A549 treated with Hydrocortisone at 1 μM for 4 hours (cell line): Measurements from ENCODE around the gene SCAP. TPM values are rescaled to one million over a fixed set of nuclear protein-coding genes. Genes with fewer than 3 reads are reported as not detected.

Experiments
- total RNA-seq: library from RNA; stranded (reverse); fragments of 200-300 nt; extraction: Qiagen RNA extraction; gene quantifications from 5 replicates; pipeline ENCODE4 v1.2.3, GENCODE V29; 2022

The SCAP gene
- 26.0 to 28.8 TPM (median 27.3 TPM) in 5 replicates for total RNA-seq

GRCh38 chr3:47475570-47476329 is at the start of gene SCAP:
SCAP (minus strand) TSS chr3:47475941; CDS start chr3:47442993, 32,948 bp downstream.

DNA sequence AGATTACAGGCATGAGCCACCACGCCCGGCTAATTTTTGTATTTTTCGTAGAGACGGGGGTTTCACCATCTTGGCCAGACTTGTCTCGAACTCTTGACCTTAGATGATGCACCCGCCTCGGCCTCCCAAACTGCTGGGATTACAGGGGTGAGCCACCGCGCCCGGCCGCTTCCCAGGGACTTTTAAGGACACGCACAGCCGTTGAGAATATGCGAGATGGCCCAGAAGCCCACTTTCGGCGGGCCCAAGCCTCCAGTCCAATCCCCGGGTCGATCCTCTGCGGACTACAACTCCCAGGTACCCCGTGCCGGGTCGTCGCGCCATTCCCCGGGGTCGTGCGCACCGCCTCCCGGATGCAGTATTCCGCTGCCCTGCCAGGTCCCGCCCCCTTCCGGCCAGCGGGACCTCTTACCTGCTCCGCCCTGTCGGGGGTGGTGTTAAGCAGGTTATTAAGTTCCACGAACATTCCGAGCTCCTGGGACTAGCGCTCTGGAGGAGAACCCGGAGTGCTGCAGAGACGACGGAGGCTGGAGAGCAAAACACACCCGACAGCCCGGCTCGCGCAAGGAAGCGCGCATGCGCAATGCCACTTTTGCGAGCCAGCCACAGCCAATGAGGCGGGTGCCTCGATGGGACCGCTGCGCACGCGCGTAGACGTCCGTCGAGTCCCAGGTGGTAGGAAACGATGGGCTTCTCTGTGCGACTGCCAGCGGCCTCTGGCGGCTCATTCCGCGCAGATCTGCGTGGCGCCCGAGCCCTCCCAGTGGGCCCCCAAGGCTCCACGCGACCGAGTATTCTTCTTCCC is 37.6 kb upstream of the SCAP start, which contains the start of gene ELP6:
ELP6 (minus strand) TSS at position 588 of the 805 bp plus-strand sequence; CDS start at position 466, 122 bp downstream.

GRCh38 chr3:47380601-47381316 is 95.0 kb downstream of the SCAP start, which contains the start of gene PTPN23:
PTPN23 (plus strand) TSS chr3:47381021; CDS start chr3:47381097, 76 bp downstream.

Other genes with a start within 250 kb of the SCAP start
- 13.3 to 23.6 TPM (median 19.9 TPM) in 5 replicates for gene KIF9, start 193.1 kb downstream of the SCAP start, total RNA-seq
- gene KLHL18, start 193.0 kb downstream of the SCAP start, total RNA-seq: 17.5 to 19.3 TPM (median 18.2 TPM) in 5 replicates
- gene PTPN23, start 94.9 kb downstream of the SCAP start, total RNA-seq: 19.7 to 23.9 TPM (median 22.6 TPM) in 5 replicates
- gene ELP6, start 37.8 kb upstream of the SCAP start, total RNA-seq: 25.9 to 27.8 TPM (median 27.1 TPM) in 5 replicates
- gene CSPG5, start 102.9 kb upstream of the SCAP start, total RNA-seq: 0.84 to 1.1 TPM (median 1.1 TPM) in 5 replicates